ENCODE results near the gene PLCD4.

DNA sequence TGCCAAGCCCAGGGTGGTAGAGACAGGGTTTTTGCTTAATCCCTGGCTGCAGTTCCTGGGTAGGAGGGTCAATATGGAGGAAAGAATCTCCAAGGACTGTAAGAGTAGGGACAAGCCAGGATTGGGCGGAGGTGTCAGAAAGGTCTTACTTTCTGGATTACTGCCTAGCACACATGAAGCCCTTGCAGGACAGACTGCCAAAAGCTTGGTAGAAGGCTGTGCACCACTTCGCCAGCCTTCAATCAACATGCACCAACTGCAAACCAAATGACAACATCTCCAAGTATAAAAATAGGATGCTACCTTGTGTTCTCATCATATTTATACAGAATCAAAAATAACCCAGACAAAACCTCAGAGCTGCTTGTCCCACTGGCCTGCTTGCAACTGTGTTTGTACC is 48.1 kb downstream of the PLCD4 start:
- TF ChIP-seq KDM1A (IDR thresholded peaks at IDR 0.05; ENCODE audit: low read depth) (no peak), SREBF2 (IDR thresholded peaks at IDR 0.05) (no peak), MYC (IDR thresholded peaks at IDR 0.05; ENCODE audit: borderline replicate concordance, low read length) (no peak), BHLHE40 (IDR thresholded peaks at IDR 0.05; ENCODE audit: low read depth, low read length) (no peak), POLR2A (IDR thresholded peaks at IDR 0.05; ENCODE audit: low read length) (no peak), RAD21 (conservative IDR thresholded peaks at IDR 0.05 in 1 of 2, IDR thresholded peaks at IDR 0.05 in 1 of 2) (no peak), PHF8 (IDR thresholded peaks at IDR 0.05; ENCODE audit: borderline replicate concordance, low read depth) (no peak), MAZ (IDR thresholded peaks at IDR 0.05; ENCODE audit: borderline replicate concordance, low read depth, low read length) (no peak)
- TF ChIP-seq, protein P1, sequence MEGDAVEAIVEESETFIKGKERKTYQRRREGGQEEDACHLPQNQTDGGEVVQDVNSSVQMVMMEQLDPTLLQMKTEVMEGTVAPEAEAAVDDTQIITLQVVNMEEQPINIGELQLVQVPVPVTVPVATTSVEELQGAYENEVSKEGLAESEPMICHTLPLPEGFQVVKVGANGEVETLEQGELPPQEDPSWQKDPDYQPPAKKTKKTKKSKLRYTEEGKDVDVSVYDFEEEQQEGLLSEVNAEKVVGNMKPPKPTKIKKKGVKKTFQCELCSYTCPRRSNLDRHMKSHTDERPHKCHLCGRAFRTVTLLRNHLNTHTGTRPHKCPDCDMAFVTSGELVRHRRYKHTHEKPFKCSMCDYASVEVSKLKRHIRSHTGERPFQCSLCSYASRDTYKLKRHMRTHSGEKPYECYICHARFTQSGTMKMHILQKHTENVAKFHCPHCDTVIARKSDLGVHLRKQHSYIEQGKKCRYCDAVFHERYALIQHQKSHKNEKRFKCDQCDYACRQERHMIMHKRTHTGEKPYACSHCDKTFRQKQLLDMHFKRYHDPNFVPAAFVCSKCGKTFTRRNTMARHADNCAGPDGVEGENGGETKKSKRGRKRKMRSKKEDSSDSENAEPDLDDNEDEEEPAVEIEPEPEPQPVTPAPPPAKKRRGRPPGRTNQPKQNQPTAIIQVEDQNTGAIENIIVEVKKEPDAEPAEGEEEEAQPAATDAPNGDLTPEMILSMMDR (IDR thresholded peaks at IDR 0.05): no peak
- TF ChIP-seq, protein P2, sequence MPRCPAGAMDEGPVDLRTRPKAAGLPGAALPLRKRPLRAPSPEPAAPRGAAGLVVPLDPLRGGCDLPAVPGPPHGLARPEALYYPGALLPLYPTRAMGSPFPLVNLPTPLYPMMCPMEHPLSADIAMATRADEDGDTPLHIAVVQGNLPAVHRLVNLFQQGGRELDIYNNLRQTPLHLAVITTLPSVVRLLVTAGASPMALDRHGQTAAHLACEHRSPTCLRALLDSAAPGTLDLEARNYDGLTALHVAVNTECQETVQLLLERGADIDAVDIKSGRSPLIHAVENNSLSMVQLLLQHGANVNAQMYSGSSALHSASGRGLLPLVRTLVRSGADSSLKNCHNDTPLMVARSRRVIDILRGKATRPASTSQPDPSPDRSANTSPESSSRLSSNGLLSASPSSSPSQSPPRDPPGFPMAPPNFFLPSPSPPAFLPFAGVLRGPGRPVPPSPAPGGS (IDR thresholded peaks at IDR 0.05): no peak
- TF ChIP-seq, protein P3, sequence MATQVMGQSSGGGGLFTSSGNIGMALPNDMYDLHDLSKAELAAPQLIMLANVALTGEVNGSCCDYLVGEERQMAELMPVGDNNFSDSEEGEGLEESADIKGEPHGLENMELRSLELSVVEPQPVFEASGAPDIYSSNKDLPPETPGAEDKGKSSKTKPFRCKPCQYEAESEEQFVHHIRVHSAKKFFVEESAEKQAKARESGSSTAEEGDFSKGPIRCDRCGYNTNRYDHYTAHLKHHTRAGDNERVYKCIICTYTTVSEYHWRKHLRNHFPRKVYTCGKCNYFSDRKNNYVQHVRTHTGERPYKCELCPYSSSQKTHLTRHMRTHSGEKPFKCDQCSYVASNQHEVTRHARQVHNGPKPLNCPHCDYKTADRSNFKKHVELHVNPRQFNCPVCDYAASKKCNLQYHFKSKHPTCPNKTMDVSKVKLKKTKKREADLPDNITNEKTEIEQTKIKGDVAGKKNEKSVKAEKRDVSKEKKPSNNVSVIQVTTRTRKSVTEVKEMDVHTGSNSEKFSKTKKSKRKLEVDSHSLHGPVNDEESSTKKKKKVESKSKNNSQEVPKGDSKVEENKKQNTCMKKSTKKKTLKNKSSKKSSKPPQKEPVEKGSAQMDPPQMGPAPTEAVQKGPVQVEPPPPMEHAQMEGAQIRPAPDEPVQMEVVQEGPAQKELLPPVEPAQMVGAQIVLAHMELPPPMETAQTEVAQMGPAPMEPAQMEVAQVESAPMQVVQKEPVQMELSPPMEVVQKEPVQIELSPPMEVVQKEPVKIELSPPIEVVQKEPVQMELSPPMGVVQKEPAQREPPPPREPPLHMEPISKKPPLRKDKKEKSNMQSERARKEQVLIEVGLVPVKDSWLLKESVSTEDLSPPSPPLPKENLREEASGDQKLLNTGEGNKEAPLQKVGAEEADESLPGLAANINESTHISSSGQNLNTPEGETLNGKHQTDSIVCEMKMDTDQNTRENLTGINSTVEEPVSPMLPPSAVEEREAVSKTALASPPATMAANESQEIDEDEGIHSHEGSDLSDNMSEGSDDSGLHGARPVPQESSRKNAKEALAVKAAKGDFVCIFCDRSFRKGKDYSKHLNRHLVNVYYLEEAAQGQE (IDR thresholded peaks at IDR 0.05): no peak
- TF ChIP-seq, protein P4, sequence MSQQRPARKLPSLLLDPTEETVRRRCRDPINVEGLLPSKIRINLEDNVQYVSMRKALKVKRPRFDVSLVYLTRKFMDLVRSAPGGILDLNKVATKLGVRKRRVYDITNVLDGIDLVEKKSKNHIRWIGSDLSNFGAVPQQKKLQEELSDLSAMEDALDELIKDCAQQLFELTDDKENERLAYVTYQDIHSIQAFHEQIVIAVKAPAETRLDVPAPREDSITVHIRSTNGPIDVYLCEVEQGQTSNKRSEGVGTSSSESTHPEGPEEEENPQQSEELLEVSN (IDR thresholded peaks at IDR 0.05; ENCODE audit: borderline replicate concordance, low read depth): no peak
- TF ChIP-seq, protein P5, sequence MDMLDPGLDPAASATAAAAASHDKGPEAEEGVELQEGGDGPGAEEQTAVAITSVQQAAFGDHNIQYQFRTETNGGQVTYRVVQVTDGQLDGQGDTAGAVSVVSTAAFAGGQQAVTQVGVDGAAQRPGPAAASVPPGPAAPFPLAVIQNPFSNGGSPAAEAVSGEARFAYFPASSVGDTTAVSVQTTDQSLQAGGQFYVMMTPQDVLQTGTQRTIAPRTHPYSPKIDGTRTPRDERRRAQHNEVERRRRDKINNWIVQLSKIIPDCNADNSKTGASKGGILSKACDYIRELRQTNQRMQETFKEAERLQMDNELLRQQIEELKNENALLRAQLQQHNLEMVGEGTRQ (IDR thresholded peaks at IDR 0.05): no peak

All from A549 (cell line).